ENCODE results near the gene RBM26. TPM values are rescaled to one million over a fixed set of nuclear protein-coding genes. Genes with fewer than 3 reads are reported as not detected.

RBM26 gene
- total RNA-seq, 1 experiment from 2014 or later: 70.5 TPM

GRCh38 chr13:79435561-79435990 is 29.5 kb upstream of the RBM26 start:
- no peaks in the 10 kb centered on the region for H3K27me3 ChIP-seq (ENCODE audit: insufficient read depth, low read length)
- no peak overlapping the region for H3K23ac ChIP-seq (ENCODE audit: insufficient read length, low read depth, low read length)
- no peaks in the 10 kb centered on the region for H3K79me1 ChIP-seq (ENCODE audit: insufficient read depth, low read depth, low read length, poor library complexity, severe bottlenecking)
- no peak overlapping the region for H2BK20ac ChIP-seq (ENCODE audit: low read depth, low read length, poor library complexity, severe bottlenecking)
- no peak overlapping the region for H3K14ac ChIP-seq (ENCODE audit: insufficient read depth, low read length)
- no peak overlapping the region for H2BK5ac ChIP-seq (ENCODE audit: insufficient read length, low read length)
- H3T11ph ChIP-seq (ENCODE audit: low read length): no peak overlapping the region
- Mint-ChIP-seq H3K27ac (no peak overlapping the region), H3K4me3 (no peak overlapping the region), H3K27me3 (ENCODE audit: low read depth) (no peaks in the 10 kb centered on the region), H3K9me3 (no peaks in the 10 kb centered on the region), H3K4me1 (no peaks in the 10 kb centered on the region), H3K36me3 (ENCODE audit: insufficient read depth in 1 of 3, low read depth in 3 of 3) (no peaks in the 10 kb centered on the region)
- H3K9me3 ChIP-seq (ENCODE audit: control insufficient read depth, low read depth, low read length): no peaks in the 10 kb centered on the region
- no peak overlapping the region for H2BK12ac ChIP-seq (ENCODE audit: insufficient read length, low read depth, low read length)
- H3K4me2 ChIP-seq (ENCODE audit: insufficient read depth, insufficient read length, low read length): no peak overlapping the region
- no peak overlapping the region for H3K4ac ChIP-seq (ENCODE audit: low read depth, low read length)
- H3K23me2 ChIP-seq (ENCODE audit: insufficient read length, low read depth, low read length, poor library complexity, severe bottlenecking): no peaks in the 10 kb centered on the region
- H2AFZ ChIP-seq (ENCODE audit: low read length): no peak overlapping the region
- no peaks in the 10 kb centered on the region for H3K4me1 ChIP-seq (ENCODE audit: insufficient read depth, low read length)
- H3K18ac ChIP-seq (ENCODE audit: insufficient read length, low read depth, low read length): no peak overlapping the region
- no CpG with 5 or more reads among the region's 1 CpG for WGBS (ENCODE audit: extremely low coverage, insufficient read length, low lambda C conversion rate)
- H4K8ac ChIP-seq (replicated peaks; ENCODE audit: insufficient read length, low read depth, low read length): no peak overlapping the region
- no peak overlapping the region for H3K9ac ChIP-seq (ENCODE audit: extremely low read depth, insufficient read length, low read length)
- H3K56ac ChIP-seq (ENCODE audit: insufficient read length, low read depth, low read length): no peak overlapping the region
- H4K91ac ChIP-seq (ENCODE audit: insufficient read length, low read depth, low read length): no peak overlapping the region
- TF ChIP-seq CTCF (conservative IDR thresholded peaks at IDR 0.05): no peak
- no peak overlapping the region for H2BK120ac ChIP-seq (ENCODE audit: low read depth, low read length, poor library complexity, severe bottlenecking)
- no peak overlapping the region for H4K5ac ChIP-seq (ENCODE audit: insufficient read length, low read depth, low read length)
- H2AK5ac ChIP-seq (ENCODE audit: insufficient read length, low read length): no peak overlapping the region
- no peaks in the 10 kb centered on the region for H3K79me2 ChIP-seq (ENCODE audit: insufficient read depth, low read length)
- no peaks in the 10 kb centered on the region for H4K20me1 ChIP-seq (ENCODE audit: control insufficient read depth, insufficient read depth, insufficient read length)
- DNase-seq: no peak
- no peak overlapping the region for H2BK15ac ChIP-seq (ENCODE audit: low read depth, low read length)
- H3K27ac ChIP-seq (ENCODE audit: insufficient read length, low read depth, low read length): no peak overlapping the region
